H4 (cell line): ENCODE measurements around the gene C17orf113. TPM values are rescaled to one million over a fixed set of nuclear protein-coding genes. Genes with fewer than 3 reads are reported as not detected.

Experiments
- DNase-seq: peaks from one replicate; pipeline ENCODE4 v3.0.0-alpha.2; 2015; ENCODE audit warnings: low spot score
- total RNA-seq: library from RNA; depleted of rRNA; stranded (reverse); fragments of >200 nt; shearing (Covaris generic); gene quantifications from 2 replicates; pipeline ENCODE4 v1.2.3, GENCODE V29; 2014; rRNA removed

C17orf113 gene
- total RNA-seq = 0.19 and 0.62 TPM in 2 replicates

- DNase-seq = no peak
Measured at GRCh38 chr17:42050393-42051012, at the start of gene C17orf113. Gene C17orf113, minus strand, starts transcription at chr17:42050601. Its CDS starts 7,225 bp downstream, at chr17:42043376.

GRCh38 chr17:42098730-42099399 lies 48.5 kb upstream of the C17orf113 start:
- DNase-seq = no peak

GRCh38 chr17:42097691-42098631 lies 47.6 kb upstream of the C17orf113 start, which contains the start of gene ZNF385C:
Gene ZNF385C, minus strand, starts transcription at chr17:42098473. Its CDS starts 35,417 bp downstream, at chr17:42063056.
- no peak for DNase-seq

GRCh38 chr17:42096360-42097111 lies 46.1 kb upstream of the C17orf113 start:
- DNase-seq = no peak

GRCh38 chr17:42094375-42095069 lies 44.1 kb upstream of the C17orf113 start:
- DNase-seq = no peak

- no peak for DNase-seq
Measured at GRCh38 chr17:42092939-42093338, 42.5 kb upstream of the C17orf113 start.

- no peak for DNase-seq
Measured at GRCh38 chr17:42090964-42091790, 40.8 kb upstream of the C17orf113 start.

- DNase-seq = no peak
Measured at GRCh38 chr17:42088736-42089135, 38.3 kb upstream of the C17orf113 start.

- DNase-seq = no peak
Measured at GRCh38 chr17:42087736-42088705, 37.6 kb upstream of the C17orf113 start.

- DNase-seq = no peak
Measured at GRCh38 chr17:42087042-42087701, 36.8 kb upstream of the C17orf113 start.

GRCh38 chr17:42081516-42082129 lies 31.2 kb upstream of the C17orf113 start:
- DNase-seq = no peak

GRCh38 chr17:42079541-42079940 lies 29.1 kb upstream of the C17orf113 start:
- no peak for DNase-seq

- DNase-seq = no peak
Measured at GRCh38 chr17:42078396-42079043, 28.1 kb upstream of the C17orf113 start.

- DNase-seq = no peak
Measured at GRCh38 chr17:42077755-42078154, 27.4 kb upstream of the C17orf113 start.

GRCh38 chr17:42076797-42077559 lies 26.6 kb upstream of the C17orf113 start:
- DNase-seq = no peak

GRCh38 chr17:42075789-42076188 lies 25.4 kb upstream of the C17orf113 start:
- no peak for DNase-seq
